GM21367 (cell line): ENCODE results near the gene PABPC1L2B.
"Not testable (repeated sequence)": the region's sequence is repeated elsewhere in the genome, so short reads cannot be mapped to it uniquely, and the experiment has no call there.

Experiments used
- ATAC-seq: cut with Tn5 transposase; IDR thresholded peaks from one replicate; pipeline ENCODE4 v1.9.1; 2021; ENCODE audit not compliant: unreplicated experiment

PABPC1L2B gene

GRCh38 chrX:73002733-73003132 is at the start of gene PABPC1L2B:
Gene PABPC1L2B, plus strand, starts transcription at chrX:73002939. Its CDS starts 704 bp downstream, at chrX:73003643.
- not testable (repeated sequence) for ATAC-seq

DNA sequence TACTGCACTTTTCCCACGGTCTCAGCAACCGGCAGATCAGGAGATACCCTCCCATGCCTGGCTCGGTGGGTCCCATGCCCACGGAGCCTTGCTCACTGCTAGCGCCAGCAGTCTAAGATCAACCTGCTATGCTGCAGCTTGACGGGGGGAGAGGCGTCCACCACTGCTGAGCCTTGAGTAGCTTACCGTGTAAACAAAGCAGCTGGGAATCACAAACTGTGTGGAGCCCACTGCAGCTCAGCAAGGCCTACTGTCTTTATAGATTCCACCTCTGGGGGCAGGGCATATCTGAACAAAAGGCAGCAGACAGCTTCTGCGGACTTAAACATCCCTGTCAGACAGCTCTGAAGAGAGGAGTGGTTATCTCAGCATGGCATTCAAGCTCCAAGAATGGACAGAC is 42.8 kb upstream of the PABPC1L2B start:
- not testable (repeated sequence) for ATAC-seq

- not testable (repeated sequence) for ATAC-seq
Observed at GRCh38 chrX:72971859-72972258, 30.9 kb upstream of the PABPC1L2B start.

DNA sequence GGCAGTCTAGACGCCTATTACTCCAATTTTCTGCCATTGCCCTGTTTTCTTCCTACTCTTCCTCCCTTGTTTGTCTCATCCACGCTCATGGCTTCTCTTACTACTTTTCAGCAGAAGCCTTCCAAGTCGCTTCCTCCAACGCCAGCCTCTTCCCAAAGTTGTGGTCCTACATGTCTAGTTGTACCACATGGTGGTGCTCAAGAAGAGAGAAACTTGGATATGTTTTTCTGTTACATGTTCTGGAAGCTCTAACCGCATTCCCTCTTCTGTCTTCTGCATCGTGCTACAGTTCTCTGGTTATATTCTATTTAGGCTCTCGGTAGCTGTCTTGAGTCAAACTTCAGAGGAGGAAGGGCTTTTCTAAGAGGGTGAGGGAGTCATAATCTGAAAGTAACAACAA is 27.9 kb upstream of the PABPC1L2B start:
- ATAC-seq: not testable (repeated sequence)

DNA sequence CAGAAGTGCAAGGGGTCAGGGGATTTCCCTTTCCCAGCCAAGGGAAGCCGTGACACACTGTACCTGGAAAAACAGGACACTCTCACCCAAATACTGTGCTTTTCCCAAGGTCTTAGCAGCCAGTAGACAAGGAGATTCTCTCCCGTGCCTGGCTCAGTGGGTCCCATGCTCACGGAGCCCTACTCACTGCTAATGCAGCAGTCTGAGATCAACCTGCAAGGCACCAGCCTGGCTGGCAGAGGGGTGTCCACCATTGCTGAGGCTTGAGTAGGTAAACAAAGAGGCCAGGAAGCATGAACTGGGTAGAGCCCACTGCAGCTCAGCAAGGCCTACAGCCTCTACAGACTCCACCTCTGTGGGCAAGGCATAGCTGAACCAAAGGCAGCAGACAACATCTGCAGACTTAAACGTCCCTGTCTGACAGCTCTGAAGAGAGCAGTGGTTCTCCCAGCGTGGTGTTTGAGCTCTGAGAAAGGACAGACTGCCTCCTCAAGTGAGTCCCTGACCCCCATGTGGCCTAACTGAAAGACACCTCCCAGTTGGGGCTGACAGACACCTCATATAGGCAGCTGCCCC is 21.8 kb upstream of the PABPC1L2B start:
- ATAC-seq: not testable (repeated sequence)

GRCh38 chrX:73004032-73004431 is 1.3 kb downstream of the PABPC1L2B start:
- not testable (repeated sequence) for ATAC-seq

DNA sequence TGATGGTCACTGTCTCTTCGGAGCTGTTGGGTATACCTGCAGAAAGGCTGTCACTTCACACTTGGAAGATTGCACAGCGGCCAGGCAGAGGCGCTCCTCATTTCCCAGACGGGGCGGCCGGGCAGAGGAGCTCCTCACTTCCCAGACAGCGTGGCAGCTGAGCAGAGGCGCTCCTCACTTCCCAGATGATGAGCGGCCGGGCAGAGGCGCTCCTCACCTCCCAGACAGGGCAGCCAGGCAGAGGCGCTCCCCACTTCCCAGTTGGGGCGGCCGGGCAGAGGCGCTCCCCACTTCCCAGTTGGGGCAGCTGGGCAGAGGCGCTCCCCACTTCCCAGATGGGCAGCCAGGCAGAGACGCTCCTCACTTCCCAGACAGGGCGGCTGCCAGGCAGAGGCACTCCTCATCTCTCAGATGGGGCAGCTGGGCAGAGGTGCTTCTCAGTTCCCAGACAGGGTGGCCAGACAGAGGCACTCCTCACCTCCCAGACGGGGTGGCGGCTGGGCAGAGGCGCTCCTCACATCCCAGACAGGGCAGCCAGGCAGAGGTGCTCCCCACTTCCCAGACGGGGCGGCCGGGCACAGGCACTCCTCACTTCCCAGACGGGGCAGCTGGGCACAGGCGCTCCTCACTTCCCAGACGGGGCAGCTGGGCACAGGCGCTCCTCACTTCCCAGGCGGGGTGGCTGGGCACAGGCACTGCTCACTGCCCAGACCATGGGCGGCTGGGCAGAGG is 18.8 kb downstream of the PABPC1L2B start:
- ATAC-seq: no peak

DNA sequence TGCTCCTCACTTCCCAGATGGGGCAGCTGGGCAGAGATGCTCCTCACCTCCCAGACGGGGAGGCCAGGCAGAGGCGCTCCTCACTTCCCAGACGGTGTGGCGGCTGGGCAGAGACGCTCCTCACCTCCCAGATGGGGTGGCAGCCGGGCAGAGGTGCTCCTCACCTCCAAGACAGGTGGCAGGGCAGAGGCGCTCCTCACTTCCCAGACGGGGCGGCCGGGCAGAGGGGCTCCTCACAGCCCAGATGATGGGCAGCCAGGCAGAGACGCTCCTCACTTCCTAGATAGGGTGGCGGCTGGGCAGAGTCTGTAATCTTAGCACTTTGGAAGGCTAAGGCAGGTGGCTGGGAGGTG is 19.3 kb downstream of the PABPC1L2B start:
- ATAC-seq: not testable (repeated sequence)

- ATAC-seq: no peak
Observed at GRCh38 chrX:73028876-73029275, 26.1 kb downstream of the PABPC1L2B start.
